ENCODE measurements around the gene TNIK. TPM values are rescaled to one million over a fixed set of nuclear protein-coding genes. Genes with fewer than 3 reads are reported as not detected.
"Not testable (repeated sequence)": the region's sequence is repeated elsewhere in the genome, so short reads cannot be mapped to it uniquely, and the experiment has no call there.

Gene TNIK
- total RNA-seq, 1 donor = 24.2 TPM

GRCh38 chr3:171249245-171249644 lies 211.0 kb downstream of the TNIK start:
- no peak for TF ChIP-seq CTCF (IDR thresholded peaks at IDR 0.05; ENCODE audit: insufficient read depth, low read length)
- DNase-seq (ENCODE audit: low read depth) = no peak

DNA sequence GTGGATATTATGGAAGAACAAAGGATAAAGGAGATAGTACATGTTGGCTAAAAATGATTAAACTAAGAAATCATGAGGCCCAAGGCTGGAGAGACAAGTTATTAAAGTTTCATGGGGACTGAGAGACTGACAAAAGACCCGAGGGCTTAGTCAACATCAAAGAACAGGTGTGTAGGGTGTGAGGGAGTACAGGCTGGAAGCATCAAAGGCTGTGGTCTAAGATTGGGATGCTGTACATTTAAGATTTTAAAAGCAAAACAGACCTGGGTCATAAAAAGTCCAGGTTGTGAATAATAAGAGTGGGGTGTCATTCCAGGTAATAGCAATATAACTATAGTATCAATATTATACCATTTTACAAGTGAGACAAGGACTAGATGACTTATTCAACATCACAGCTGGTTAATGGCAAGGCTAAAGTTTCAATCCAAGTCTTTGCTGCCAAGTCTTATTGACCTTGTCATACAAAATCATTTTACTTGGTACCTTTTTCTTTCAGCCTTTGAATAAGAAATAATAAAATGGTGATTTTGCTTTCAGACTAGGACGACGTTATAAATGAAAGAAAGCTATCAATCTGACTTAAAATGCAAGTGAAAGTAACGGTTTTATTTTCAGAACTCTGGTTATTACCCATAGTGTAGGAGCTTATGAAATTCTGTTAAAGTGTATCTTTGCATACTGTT lies 211.6 kb downstream of the TNIK start:
- no peak for TF ChIP-seq CTCF (IDR thresholded peaks at IDR 0.05; ENCODE audit: insufficient read depth, low read length)
- no peak for DNase-seq (ENCODE audit: low read depth)
- H3K4me3 ChIP-seq (ENCODE audit: low read depth, low read length) = no peak overlapping the region

More at GRCh38 chr3:171249245-171249644, 211.0 kb downstream of the TNIK start:
- no peak overlapping the region for H3K4me3 ChIP-seq (ENCODE audit: low read depth, low read length)

- H3K4me3 ChIP-seq (ENCODE audit: low read depth, low read length) = no peak overlapping the region
- DNase-seq (ENCODE audit: low read depth) = no peak
- no peak for TF ChIP-seq CTCF (IDR thresholded peaks at IDR 0.05; ENCODE audit: insufficient read depth, low read length)
Observed at GRCh38 chr3:171245796-171246765, 214.1 kb downstream of the TNIK start.

- no peak for TF ChIP-seq CTCF (IDR thresholded peaks at IDR 0.05; ENCODE audit: insufficient read depth, low read length)
- no peak overlapping the region for H3K4me3 ChIP-seq (ENCODE audit: low read depth, low read length)
- no peak for DNase-seq (ENCODE audit: low read depth)
Observed at GRCh38 chr3:171242951-171243350, 217.3 kb downstream of the TNIK start.

GRCh38 chr3:171242170-171242569 lies 218.0 kb downstream of the TNIK start:
- no peak for TF ChIP-seq CTCF (IDR thresholded peaks at IDR 0.05; ENCODE audit: insufficient read depth, low read length)
- DNase-seq (ENCODE audit: low read depth) = no peak

GRCh38 chr3:171241655-171242054 lies 218.6 kb downstream of the TNIK start:
- DNase-seq (ENCODE audit: low read depth); H3K4me3 ChIP-seq (ENCODE audit: low read depth, low read length): not testable (repeated sequence)

More at GRCh38 chr3:171242170-171242569, 218.0 kb downstream of the TNIK start:
- H3K4me3 ChIP-seq (ENCODE audit: low read depth, low read length) = no peak overlapping the region

DNA sequence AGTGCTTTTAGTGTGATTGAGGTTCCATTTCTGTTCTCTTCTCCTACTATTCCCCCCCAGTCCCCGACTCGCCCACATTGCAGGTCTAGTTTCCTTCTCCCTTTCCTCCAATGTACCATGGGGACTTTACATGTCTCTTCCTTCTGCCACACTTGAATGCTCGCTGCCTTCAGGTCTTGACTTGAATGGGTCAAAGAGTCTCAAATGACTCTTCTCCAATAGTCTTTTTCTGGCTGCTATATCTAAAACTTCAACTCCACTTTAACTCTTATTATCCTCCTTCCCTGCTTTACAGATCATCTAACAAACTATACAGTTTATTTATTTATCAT lies 219.7 kb downstream of the TNIK start:
- no peak overlapping the region for H3K4me3 ChIP-seq (ENCODE audit: low read depth, low read length)
- TF ChIP-seq CTCF (IDR thresholded peaks at IDR 0.05; ENCODE audit: insufficient read depth, low read length) = no peak
- no peak for DNase-seq (ENCODE audit: low read depth)

Data from fibroblast of the aortic adventitia (primary cell).